ENCODE results near the gene GSTO2.
"Not testable (repeated sequence)": the region's sequence is repeated elsewhere in the genome, so short reads cannot be mapped to it uniquely, and the experiment has no call there.

GSTO2 gene

GRCh38 chr10:104268713-104269645, at the start of gene GSTO2:
Gene GSTO2, plus strand, starts transcription at chr10:104269184. Its CDS starts 5,732 bp downstream, at chr10:104274916.
- DNase-seq (ENCODE audit: low read depth), result peak; percentile 94

GRCh38 chr10:104220522-104220921, 48.5 kb upstream of the GSTO2 start:
- DNase-seq (ENCODE audit: low read depth), result no peak

- no peak for DNase-seq (ENCODE audit: low read depth)
Observed at GRCh38 chr10:104223304-104223703, 45.7 kb upstream of the GSTO2 start.

GRCh38 chr10:104230490-104230889, 38.5 kb upstream of the GSTO2 start:
- DNase-seq (ENCODE audit: low read depth), result no peak

- DNase-seq (ENCODE audit: low read depth), result peak; percentile 91
Observed at GRCh38 chr10:104231784-104232612, 37.0 kb upstream of the GSTO2 start, which contains the start of gene CFAP43. Gene CFAP43, minus strand, starts transcription at chr10:104232364. Its CDS starts 118 bp downstream, at chr10:104232246.

- no peak for DNase-seq (ENCODE audit: low read depth)
Observed at GRCh38 chr10:104232613-104233102, 36.3 kb upstream of the GSTO2 start.

- DNase-seq (ENCODE audit: low read depth), result no peak
Observed at GRCh38 chr10:104233817-104234216, 35.2 kb upstream of the GSTO2 start.

- DNase-seq (ENCODE audit: low read depth), result no peak
Observed at GRCh38 chr10:104234934-104235333, 34.0 kb upstream of the GSTO2 start.

- DNase-seq (ENCODE audit: low read depth), result no peak
Observed at GRCh38 chr10:104235801-104236200, 33.2 kb upstream of the GSTO2 start.

- no peak for DNase-seq (ENCODE audit: low read depth)
Observed at GRCh38 chr10:104240078-104240477, 28.9 kb upstream of the GSTO2 start.

GRCh38 chr10:104242545-104242944, 26.4 kb upstream of the GSTO2 start:
- no peak for DNase-seq (ENCODE audit: low read depth)

- not testable (repeated sequence) for DNase-seq (ENCODE audit: low read depth)
Observed at GRCh38 chr10:104243009-104243408, 26.0 kb upstream of the GSTO2 start.

- DNase-seq (ENCODE audit: low read depth), result no peak
Observed at GRCh38 chr10:104243512-104243911, 25.5 kb upstream of the GSTO2 start.

GRCh38 chr10:104245066-104245632, 23.8 kb upstream of the GSTO2 start:
- DNase-seq (ENCODE audit: low read depth), result no peak

GRCh38 chr10:104246976-104247375, 22.0 kb upstream of the GSTO2 start:
- DNase-seq (ENCODE audit: low read depth), result peak; percentile 97

GRCh38 chr10:104247513-104248146, 21.4 kb upstream of the GSTO2 start:
- no peak for DNase-seq (ENCODE audit: low read depth)

GRCh38 chr10:104248931-104249330, 20.1 kb upstream of the GSTO2 start:
- DNase-seq (ENCODE audit: low read depth), result not testable (repeated sequence)

- no peak for DNase-seq (ENCODE audit: low read depth)
Observed at GRCh38 chr10:104250371-104250770, 18.6 kb upstream of the GSTO2 start.

- DNase-seq (ENCODE audit: low read depth), result no peak
Observed at GRCh38 chr10:104251443-104251842, 17.5 kb upstream of the GSTO2 start.

GRCh38 chr10:104252368-104252767, 16.6 kb upstream of the GSTO2 start:
- no peak for DNase-seq (ENCODE audit: low read depth)

- no peak for DNase-seq (ENCODE audit: low read depth)
Observed at GRCh38 chr10:104253106-104253505, 15.9 kb upstream of the GSTO2 start.

Measured in stromal cell of bone marrow (primary cell).